Choroid plexus epithelial cell (primary cell): Measurements from ENCODE around the gene CMSS1.

Source experiments
- DNase-seq: peaks from one replicate; pipeline ENCODE4 v3.0.0-alpha.2; 2010; ENCODE audit warnings: low read depth
- H3K4me3 ChIP-seq: 2 replicates; pipeline ENCODE4 v1.5.1; 2011; ENCODE audit warnings: low read depth, mild to moderate bottlenecking, control low read depth, low read length, moderate library complexity
- CTCF ChIP-seq: conservative IDR thresholded peaks from 2 replicates; pipeline ENCODE4 v1.5.1; 2011; ENCODE audit warnings: low read depth, mild to moderate bottlenecking, control low read depth, inconsistent platforms, low read length, moderate library complexity

The CMSS1 gene

GRCh38 chr3:99953596-99953995 lies 135.9 kb downstream of the CMSS1 start:
- no peak overlapping the region for H3K4me3 ChIP-seq
- TF ChIP-seq CTCF, result no peak
- no peak for DNase-seq

- no peak overlapping the region for H3K4me3 ChIP-seq
- no peak for TF ChIP-seq CTCF
- no peak for DNase-seq
Measured at GRCh38 chr3:99954914-99955644, 137.4 kb downstream of the CMSS1 start.

- no peak overlapping the region for H3K4me3 ChIP-seq
- no peak for TF ChIP-seq CTCF
Measured at GRCh38 chr3:99955773-99956562, 138.3 kb downstream of the CMSS1 start.

GRCh38 chr3:99957151-99957796 lies 139.6 kb downstream of the CMSS1 start:
- no peak for DNase-seq
- no peak for TF ChIP-seq CTCF
- H3K4me3 ChIP-seq, result no peak overlapping the region

More at GRCh38 chr3:99955773-99956562, 138.3 kb downstream of the CMSS1 start:
- no peak for DNase-seq

- TF ChIP-seq CTCF, result no peak
- no peak overlapping the region for H3K4me3 ChIP-seq
- no peak for DNase-seq
Measured at GRCh38 chr3:99958222-99958912, 140.7 kb downstream of the CMSS1 start.

GRCh38 chr3:99960123-99960878 lies 142.6 kb downstream of the CMSS1 start:
- no peak overlapping the region for H3K4me3 ChIP-seq
- DNase-seq, result no peak
- no peak for TF ChIP-seq CTCF
